ENCODE data around the gene PRIM2.
"Not testable (repeated sequence)": the region's sequence is repeated elsewhere in the genome, so short reads cannot be mapped to it uniquely, and the experiment has no call there.

DNA sequence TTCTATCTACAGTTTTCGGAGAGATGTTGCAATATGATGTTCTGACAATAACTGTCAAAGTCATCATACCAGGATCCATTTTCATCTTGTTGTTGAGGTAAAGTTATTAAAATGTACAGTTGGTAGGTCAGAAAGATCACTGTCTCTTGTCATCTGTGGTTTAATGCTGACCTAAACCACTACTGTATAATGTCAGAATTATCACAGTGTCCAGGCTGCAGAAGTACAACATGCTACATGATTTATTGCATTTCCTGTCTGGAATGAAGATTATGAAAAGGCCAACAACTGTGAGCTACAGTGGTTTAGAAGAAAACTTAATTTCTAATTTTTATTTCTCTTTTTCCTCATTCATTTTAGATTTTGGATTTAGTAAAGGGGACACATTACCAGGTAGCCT, 314.3 kb downstream of the PRIM2 start:
- TF ChIP-seq, protein P1, sequence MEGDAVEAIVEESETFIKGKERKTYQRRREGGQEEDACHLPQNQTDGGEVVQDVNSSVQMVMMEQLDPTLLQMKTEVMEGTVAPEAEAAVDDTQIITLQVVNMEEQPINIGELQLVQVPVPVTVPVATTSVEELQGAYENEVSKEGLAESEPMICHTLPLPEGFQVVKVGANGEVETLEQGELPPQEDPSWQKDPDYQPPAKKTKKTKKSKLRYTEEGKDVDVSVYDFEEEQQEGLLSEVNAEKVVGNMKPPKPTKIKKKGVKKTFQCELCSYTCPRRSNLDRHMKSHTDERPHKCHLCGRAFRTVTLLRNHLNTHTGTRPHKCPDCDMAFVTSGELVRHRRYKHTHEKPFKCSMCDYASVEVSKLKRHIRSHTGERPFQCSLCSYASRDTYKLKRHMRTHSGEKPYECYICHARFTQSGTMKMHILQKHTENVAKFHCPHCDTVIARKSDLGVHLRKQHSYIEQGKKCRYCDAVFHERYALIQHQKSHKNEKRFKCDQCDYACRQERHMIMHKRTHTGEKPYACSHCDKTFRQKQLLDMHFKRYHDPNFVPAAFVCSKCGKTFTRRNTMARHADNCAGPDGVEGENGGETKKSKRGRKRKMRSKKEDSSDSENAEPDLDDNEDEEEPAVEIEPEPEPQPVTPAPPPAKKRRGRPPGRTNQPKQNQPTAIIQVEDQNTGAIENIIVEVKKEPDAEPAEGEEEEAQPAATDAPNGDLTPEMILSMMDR (conservative IDR thresholded peaks at IDR 0.05; ENCODE audit: low read depth, low read length), result not testable (repeated sequence)
- TF ChIP-seq EZH2 (IDR thresholded peaks at IDR 0.05; ENCODE audit: borderline replicate concordance, low read depth, low read length, poor library complexity, severe bottlenecking), result not testable (repeated sequence)
